Measurements from ENCODE around the gene AQP5. TPM values are rescaled to one million over a fixed set of nuclear protein-coding genes. Genes with fewer than 3 reads are reported as not detected.

Gene AQP5
- total and polyA plus RNA-seq, 8 donors: 2.9 to 54.3 (median 8.6) TPM; not detected in 2

GRCh38 chr12:49917166-49917787 is 44.4 kb upstream of the AQP5 start:
- no peak overlapping the region for H3K4me3 ChIP-seq
- H3K4me1 ChIP-seq: peaks cover 0 to 7% (median 3%) of the 10 kb centered on the region in 4 donors
- H3K36me3 ChIP-seq: no peaks in the 10 kb centered on the region
- TF ChIP-seq EP300 (IDR thresholded peaks at IDR 0.05) (no peak), POLR2AphosphoS5 (IDR thresholded peaks at IDR 0.05) (no peak), POLR2A (IDR thresholded peaks at IDR 0.05) (no peak), CTCF (IDR thresholded peaks at IDR 0.05) (no peak)
- intact Hi-C loops (cut with DNase I; ENCODE audit: low total_unique reads): no loop called here
- no peak overlapping the region for H3K27ac ChIP-seq
- no peaks in the 10 kb centered on the region for H3K9me3 ChIP-seq
- DNase-seq: no peak
- WGBS, 5 donors: 62 to 86% (median 68%) methylated on average over 11 to 12 of the region's 12 CpGs
- peaks cover 0 to 10% (median 0%) of the 10 kb centered on the region in 3 donors for H3K27me3 ChIP-seq

- Histone ChIP-seq H3K9me3 (no peaks in the 10 kb centered on the region), H3K4me1 (peaks cover 0 to 12% (median 7%) of the 10 kb centered on the region in 4 donors), H3K4me3 (no peak overlapping the region), H3K36me3 (no peaks in the 10 kb centered on the region), H3K27ac (no peak overlapping the region), H3K27me3 (peaks cover 0 to 10% (median 0%) of the 10 kb centered on the region in 3 donors)
- 61 to 82% (median 72%) methylated on average over 5 of the region's 5 CpGs for WGBS, 5 donors
- intact Hi-C loops (cut with DNase I; ENCODE audit: low total_unique reads): no loop called here
- DNase-seq: no peak
- TF ChIP-seq EP300 (IDR thresholded peaks at IDR 0.05) (no peak), POLR2AphosphoS5 (IDR thresholded peaks at IDR 0.05) (no peak), POLR2A (IDR thresholded peaks at IDR 0.05) (no peak), CTCF (IDR thresholded peaks at IDR 0.05) (no peak)
These were observed 43.9 kb upstream of the AQP5 start for GRCh38 chr12:49917788-49918173.

GRCh38 chr12:49920241-49920914 is 41.3 kb upstream of the AQP5 start:
- Histone ChIP-seq H3K27ac (no peak overlapping the region), H3K27me3 (peaks cover 0 to 10% (median 0%) of the 10 kb centered on the region in 3 donors), H3K4me3 (no peak overlapping the region), H3K36me3 (no peaks in the 10 kb centered on the region), H3K9me3 (no peaks in the 10 kb centered on the region), H3K4me1 (peaks cover 0 to 17% (median 8%) of the 10 kb centered on the region in 4 donors)
- TF ChIP-seq POLR2A (IDR thresholded peaks at IDR 0.05): no peak
- peak in 1 of 2 donors; percentile 58 for DNase-seq
- intact Hi-C loops (cut with DNase I; ENCODE audit: low total_unique reads): no loop called here
- WGBS, 5 donors: 45 to 61% (median 59%) methylated on average over 11 to 12 of the region's 12 CpGs

GRCh38 chr12:49920915-49921286 is 40.8 kb upstream of the AQP5 start:
- Histone ChIP-seq H3K4me3 (no peak overlapping the region), H3K27me3 (peaks cover 0 to 10% (median 0%) of the 10 kb centered on the region in 3 donors), H3K36me3 (no peaks in the 10 kb centered on the region), H3K9me3 (no peaks in the 10 kb centered on the region), H3K27ac (no peak overlapping the region), H3K4me1 (peaks cover 0 to 17% (median 8%) of the 10 kb centered on the region in 4 donors)
- intact Hi-C loops (cut with DNase I; ENCODE audit: low total_unique reads): no loop called here
- DNase-seq: no peak
- WGBS, 5 donors: 63 to 72% (median 70%) methylated on average over 3 of the region's 3 CpGs
- no peak for TF ChIP-seq POLR2AphosphoS5 (IDR thresholded peaks at IDR 0.05)

GRCh38 chr12:49921299-49921698 is 40.4 kb upstream of the AQP5 start:
- no peak for TF ChIP-seq POLR2A (IDR thresholded peaks at IDR 0.05)
- TF ChIP-seq CTCF (IDR thresholded peaks at IDR 0.05): no peak
- no peak for TF ChIP-seq POLR2AphosphoS5 (IDR thresholded peaks at IDR 0.05)
- TF ChIP-seq EP300 (IDR thresholded peaks at IDR 0.05): no peak

More at GRCh38 chr12:49921299-49921698, 40.4 kb upstream of the AQP5 start:
- H3K27ac ChIP-seq: no peak overlapping the region
- no peak for DNase-seq
- 62 to 81% (median 77%) methylated on average over 3 of the region's 3 CpGs for WGBS, 5 donors
- no peaks in the 10 kb centered on the region for H3K9me3 ChIP-seq
- peaks cover 0 to 17% (median 8%) of the 10 kb centered on the region in 4 donors for H3K4me1 ChIP-seq
- H3K4me3 ChIP-seq: no peak overlapping the region
- no peaks in the 10 kb centered on the region for H3K36me3 ChIP-seq
- H3K27me3 ChIP-seq: peaks cover 0 to 10% (median 0%) of the 10 kb centered on the region in 3 donors
- intact Hi-C loops (cut with DNase I; ENCODE audit: low total_unique reads): no loop called here
